Esophagus squamous epithelium (tissue), 4 donors: Measurements from ENCODE around the gene VARS2.

Source experiments
- POLR2A ChIP-seq, 4 donors: fragments of 450-650 bp; IDR thresholded peaks; one replicate each; pipeline ENCODE4 v1.6.1; 2017; ENCODE audit warnings: antibody characterized with exemption in 4 of 4, mild to moderate bottlenecking in 4 of 4, moderate library complexity in 3 of 4
- TF ChIP-seq, protein P1 (sequence below), 6 experiments: fragments of 450-650 bp in 4 of 6; fragments of 200-600 bp in 2 of 6; sonication (generic) in 2 of 6; IDR thresholded peaks; one replicate each; pipeline ENCODE4 v1.5.1; 2016 to 2019; ENCODE audit warnings: antibody characterized with exemption in 6 of 6, mild to moderate bottlenecking in 4 of 6, moderate library complexity in 4 of 6

DNA sequence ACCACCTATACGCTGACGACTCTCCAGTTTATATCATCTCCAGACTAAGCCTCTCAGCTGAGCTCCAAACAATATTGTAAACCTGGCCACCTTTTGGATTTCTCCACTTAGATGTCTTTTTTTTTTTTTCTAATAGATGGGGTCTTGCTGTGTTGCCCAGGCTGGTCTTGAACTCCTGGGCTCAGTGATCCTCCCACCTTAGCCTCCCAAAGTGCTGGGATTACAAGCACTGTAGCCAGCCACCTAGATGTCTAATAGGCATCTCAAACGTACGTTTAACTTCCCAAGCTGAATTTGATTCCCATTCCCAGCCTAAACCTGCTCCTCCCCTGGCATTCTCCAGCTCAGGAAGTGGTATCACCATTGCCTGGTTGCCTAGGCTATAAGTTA, 24.5 kb upstream of the VARS2 start:
- TF ChIP-seq, protein P1, sequence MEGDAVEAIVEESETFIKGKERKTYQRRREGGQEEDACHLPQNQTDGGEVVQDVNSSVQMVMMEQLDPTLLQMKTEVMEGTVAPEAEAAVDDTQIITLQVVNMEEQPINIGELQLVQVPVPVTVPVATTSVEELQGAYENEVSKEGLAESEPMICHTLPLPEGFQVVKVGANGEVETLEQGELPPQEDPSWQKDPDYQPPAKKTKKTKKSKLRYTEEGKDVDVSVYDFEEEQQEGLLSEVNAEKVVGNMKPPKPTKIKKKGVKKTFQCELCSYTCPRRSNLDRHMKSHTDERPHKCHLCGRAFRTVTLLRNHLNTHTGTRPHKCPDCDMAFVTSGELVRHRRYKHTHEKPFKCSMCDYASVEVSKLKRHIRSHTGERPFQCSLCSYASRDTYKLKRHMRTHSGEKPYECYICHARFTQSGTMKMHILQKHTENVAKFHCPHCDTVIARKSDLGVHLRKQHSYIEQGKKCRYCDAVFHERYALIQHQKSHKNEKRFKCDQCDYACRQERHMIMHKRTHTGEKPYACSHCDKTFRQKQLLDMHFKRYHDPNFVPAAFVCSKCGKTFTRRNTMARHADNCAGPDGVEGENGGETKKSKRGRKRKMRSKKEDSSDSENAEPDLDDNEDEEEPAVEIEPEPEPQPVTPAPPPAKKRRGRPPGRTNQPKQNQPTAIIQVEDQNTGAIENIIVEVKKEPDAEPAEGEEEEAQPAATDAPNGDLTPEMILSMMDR (IDR thresholded peaks at IDR 0.05) = no peak
- no peak for TF ChIP-seq POLR2A (IDR thresholded peaks at IDR 0.05)
